Bronchial epithelial cell (primary cell): ENCODE data around the gene CCDC102B. TPM values are rescaled to one million over a fixed set of nuclear protein-coding genes. Genes with fewer than 3 reads are reported as not detected.

Experiments used
- DNase-seq: peaks from one replicate; pipeline ENCODE4 v3.0.0-alpha.2; 2010; ENCODE audit warnings: low read depth
- FAIRE-seq: peaks from 2 replicates; lab custom pipeline; 2011; peaks lifted over from hg19 to GRCh38; lab: Jason Lieb, UNC
- H3K27me3 ChIP-seq: 2 replicates; pipeline ENCODE4 v1.5.1; 2011; ENCODE audit warnings: low read length; ENCODE audit not compliant: control insufficient read depth, insufficient read depth
- H3K36me3 ChIP-seq: 2 replicates; pipeline ENCODE4 v1.5.1; 2011; ENCODE audit warnings: low read length; ENCODE audit not compliant: control insufficient read depth, insufficient read depth
- H3K4me3 ChIP-seq: 2 replicates; pipeline ENCODE4 v1.5.1; 2011; ENCODE audit warnings: mild to moderate bottlenecking, low read depth, low read length, control low read depth
- CTCF ChIP-seq: IDR thresholded peaks from 2 replicates; pipeline ENCODE4 v1.5.1; 2011; ENCODE audit warnings: mild to moderate bottlenecking, moderate library complexity, low read length, control low read depth, inconsistent platforms; ENCODE audit not compliant: insufficient read depth, severe bottlenecking
- total RNA-seq: library from RNA; depleted of rRNA; stranded (reverse); fragments of >200 nt; gene quantifications from 2 replicates; pipeline ENCODE4 v1.2.1, GENCODE V29; 2014

CCDC102B gene
- total RNA-seq, 1 donor from 2014 or later = 1.6 TPM

GRCh38 chr18:69097349-69097748 is 299.5 kb downstream of the CCDC102B start:
- no peaks in the 10 kb centered on the region for H3K36me3 ChIP-seq
- no peak for TF ChIP-seq CTCF
- DNase-seq (no peak), FAIRE-seq (no peak)
- no peak overlapping the region for H3K4me3 ChIP-seq
- H3K27me3 ChIP-seq = no peaks in the 10 kb centered on the region

DNA sequence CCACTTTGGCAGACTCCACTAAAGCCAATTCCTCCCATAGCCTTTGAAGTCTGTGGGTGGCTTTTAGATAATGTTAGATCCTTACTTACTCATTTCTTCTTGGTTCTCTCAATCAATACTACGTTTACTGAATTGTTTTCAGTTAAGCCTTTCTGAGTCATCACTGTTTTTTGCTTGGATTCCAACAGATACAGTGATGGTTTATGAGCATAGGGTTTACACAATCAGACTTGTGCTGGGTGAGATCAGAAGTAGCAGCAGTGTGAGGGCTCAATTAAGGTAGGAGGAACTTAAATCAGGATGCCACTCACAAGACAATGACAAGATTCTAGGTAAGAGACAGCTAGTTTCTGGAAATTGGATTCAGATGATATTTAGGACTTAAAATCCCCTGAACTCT is 305.1 kb downstream of the CCDC102B start:
- no peaks in the 10 kb centered on the region for H3K27me3 ChIP-seq
- DNase-seq (peak; percentile 4), FAIRE-seq (no peak)
- TF ChIP-seq CTCF = no peak
- H3K4me3 ChIP-seq = no peak overlapping the region
- no peaks in the 10 kb centered on the region for H3K36me3 ChIP-seq

Other genes with a start within 250 kb of the CCDC102B start
- gene TMX3, start 83.0 kb upstream of the CCDC102B start, total RNA-seq = 35.8 and 40.2 TPM in 2 replicates